GM12892 (cell line): ENCODE data around the gene DNAH2.
A peak's percentile ranks its signal among the peaks of the same experiment; 100 is the strongest.

Experiments
- DNase-seq: peaks from one replicate; pipeline ENCODE4 v3.0.0; 2011; ENCODE audit not compliant: insufficient read length
- FAIRE-seq: peaks from 2 replicates; lab custom pipeline; 2011; peaks lifted over from hg19 to GRCh38; lab: Jason Lieb, UNC
- POLR2A ChIP-seq: IDR thresholded peaks from 2 replicates; pipeline ENCODE4 v1.6.1; 2011; ENCODE audit warnings: low read depth, low read length, control low read depth
- POLR2AphosphoS5 ChIP-seq: IDR thresholded peaks from 2 replicates; pipeline ENCODE4 v1.6.1; 2011; ENCODE audit warnings: low read depth, low read length, control low read depth
- TAF1 ChIP-seq: IDR thresholded peaks from 2 replicates; pipeline ENCODE4 v1.6.1; 2011; ENCODE audit warnings: low read depth, mild to moderate bottlenecking, control low read depth, low read length, borderline replicate concordance

DNAH2 gene

GRCh38 chr17:7851438-7852261 lies 134.1 kb downstream of the DNAH2 start:
- TF ChIP-seq POLR2A, result peak; percentile 64
- no peak for TF ChIP-seq TAF1
- peak; percentile 51; the same call in 1 of the 2 replicates for TF ChIP-seq POLR2AphosphoS5
- peak; percentile 99 for FAIRE-seq
- DNase-seq, result peak; percentile 89

DNA sequence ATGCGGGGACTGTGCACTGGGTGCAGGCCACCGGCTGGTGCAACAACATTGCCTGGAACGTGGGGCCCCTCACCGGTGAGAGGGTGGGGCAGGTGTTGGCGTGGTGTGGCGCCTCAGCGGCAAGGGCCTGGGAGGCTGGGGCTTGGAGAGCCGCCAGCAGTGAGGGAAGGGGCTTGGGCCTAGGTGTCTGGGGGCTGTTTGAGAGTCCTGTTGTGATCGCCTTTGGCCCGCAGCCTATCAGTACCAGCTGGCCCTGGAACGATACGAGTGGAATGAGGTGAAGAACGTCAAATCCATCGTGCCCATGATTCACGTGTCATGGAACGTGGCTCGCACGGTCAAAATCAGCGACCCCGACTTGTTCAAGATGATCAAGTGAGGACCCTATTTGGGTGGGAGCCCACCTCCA lies 134.7 kb downstream of the DNAH2 start:
- no peak for TF ChIP-seq TAF1
- TF ChIP-seq POLR2AphosphoS5, result no peak; the same call in 1 of the 2 replicates
- no peak for TF ChIP-seq POLR2A
- FAIRE-seq (peak; percentile 63), DNase-seq (no peak)

- TF ChIP-seq POLR2AphosphoS5, result no peak
- TF ChIP-seq POLR2A, result no peak
- TF ChIP-seq TAF1, result no peak
- FAIRE-seq (no peak), DNase-seq (no peak)
Measured at GRCh38 chr17:7852919-7853690, 135.6 kb downstream of the DNAH2 start.

DNA sequence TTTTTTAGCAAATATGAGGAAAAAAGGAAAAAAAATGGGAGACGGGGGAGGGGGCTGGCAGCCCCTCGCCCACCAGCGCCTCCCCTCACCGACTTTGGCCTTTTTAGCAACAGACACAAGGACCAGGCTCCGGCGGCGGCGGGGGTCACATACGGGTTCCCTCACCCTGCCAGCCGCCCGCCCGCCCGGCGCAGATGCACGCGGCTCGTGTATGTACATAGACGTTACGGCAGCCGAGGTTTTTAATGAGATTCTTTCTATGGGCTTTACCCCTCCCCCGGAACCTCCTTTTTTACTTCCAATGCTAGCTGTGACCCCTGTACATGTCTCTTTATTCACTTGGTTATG lies 136.1 kb downstream of the DNAH2 start:
- no peak for DNase-seq
- TF ChIP-seq POLR2AphosphoS5 (no peak), POLR2A (no peak), TAF1 (no peak)
- no peak for FAIRE-seq

GRCh38 chr17:7854078-7854777 lies 136.7 kb downstream of the DNAH2 start:
- TF ChIP-seq POLR2AphosphoS5, result no peak
- no peak for TF ChIP-seq TAF1
- TF ChIP-seq POLR2A, result no peak
- DNase-seq (no peak), FAIRE-seq (no peak)

GRCh38 chr17:7854851-7855659 lies 137.5 kb downstream of the DNAH2 start, which contains the start of gene TMEM88:
Gene TMEM88, plus strand, starts transcription at chr17:7855066. Its CDS starts 9 bp downstream, at chr17:7855075.
- FAIRE-seq (no peak), DNase-seq (no peak)
- TF ChIP-seq TAF1, result no peak
- TF ChIP-seq POLR2AphosphoS5, result no peak
- no peak for TF ChIP-seq POLR2A

DNA sequence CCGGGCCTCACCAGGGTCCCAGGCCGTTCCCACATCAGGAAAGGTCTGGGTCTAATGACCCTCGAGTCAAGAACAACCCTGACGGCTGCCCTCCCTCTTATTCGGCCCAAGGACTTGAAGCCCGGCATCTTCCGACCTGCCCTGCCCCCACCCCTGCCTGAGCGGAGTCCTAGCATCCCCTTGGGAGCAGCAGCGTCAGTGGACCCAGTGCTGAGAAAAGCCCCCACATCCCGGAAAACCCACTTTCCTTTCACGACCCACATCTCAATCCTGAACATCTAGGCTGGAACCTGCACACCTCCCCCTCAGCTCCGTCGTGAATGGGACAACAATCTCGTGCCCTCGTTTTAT lies 138.1 kb downstream of the DNAH2 start:
- TF ChIP-seq TAF1, result no peak
- TF ChIP-seq POLR2A, result no peak
- FAIRE-seq, result no peak
- DNase-seq, result no peak

DNA sequence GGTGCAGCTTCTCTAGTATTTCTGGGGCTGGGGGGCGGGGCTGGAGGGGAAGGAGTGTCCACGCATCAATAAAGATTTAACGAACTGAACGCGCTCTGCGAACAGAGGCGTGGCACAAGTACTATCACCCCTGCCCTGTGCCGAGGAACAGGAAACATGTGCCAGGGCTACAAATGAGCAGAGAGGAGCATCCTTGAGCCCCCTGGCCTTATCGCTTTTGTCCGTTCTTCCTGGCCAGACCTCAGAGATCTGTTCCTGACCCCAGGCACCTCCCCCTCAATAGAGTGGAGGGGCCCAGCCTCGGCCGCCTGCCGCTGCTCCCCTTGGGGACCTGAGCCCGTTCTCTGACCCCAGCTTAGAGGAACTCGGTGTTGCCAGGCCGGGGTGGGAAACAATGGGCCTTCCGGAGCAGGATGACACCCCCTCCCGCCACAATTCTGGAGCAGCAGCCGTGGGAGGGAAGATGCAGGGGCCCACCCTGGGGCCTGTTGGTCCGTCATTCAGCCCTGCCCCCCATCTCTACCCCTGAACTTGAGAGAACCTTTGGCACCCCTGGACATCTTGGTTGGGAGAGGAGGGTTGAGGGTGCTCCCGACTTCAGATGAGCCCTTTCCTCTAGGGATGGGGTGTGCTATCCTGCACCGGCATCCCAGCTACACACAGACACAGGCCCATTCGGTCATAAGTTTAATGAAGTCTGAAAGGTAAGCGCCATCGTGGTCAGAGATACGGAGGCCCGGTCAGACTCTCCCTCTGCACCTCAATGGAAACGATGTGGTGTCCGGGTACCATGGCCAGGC lies 138.7 kb downstream of the DNAH2 start:
- DNase-seq, result no peak

GRCh38 chr17:7856811-7857712 lies 139.5 kb downstream of the DNAH2 start, which contains the start of gene NAA38:
Gene NAA38, minus strand, starts transcription at chr17:7857559. Its CDS starts 96 bp downstream, at chr17:7857463.
- peak; percentile 99 for FAIRE-seq
- DNase-seq, result peak; percentile 88
- TF ChIP-seq POLR2AphosphoS5, result peak; percentile 88
- TF ChIP-seq POLR2A, result peak; percentile 90
- peak; percentile 35; the same call in 1 of the 2 replicates for TF ChIP-seq TAF1

More for the DNA sequence above, 138.7 kb downstream of the DNAH2 start:
- TF ChIP-seq TAF1, result no peak
- TF ChIP-seq POLR2AphosphoS5, result no peak; the same call in 1 of the 2 replicates
- peak; percentile 52; the same call in 1 of the 2 replicates for TF ChIP-seq POLR2A
- FAIRE-seq, result no peak
